SH-SY5Y (cell line): ENCODE data around the gene GALNS.

ENCODE experiments used
- GATA2 ChIP-seq: IDR thresholded peaks from 2 replicates; pipeline ENCODE4 v1.6.1; 2011; ENCODE audit warnings: mild to moderate bottlenecking, low read depth, low read length
- GATA3 ChIP-seq: IDR thresholded peaks from 2 replicates; pipeline ENCODE4 v1.6.1; 2011; ENCODE audit warnings: low read depth, mild to moderate bottlenecking, low read length, moderate library complexity

GALNS gene

DNA sequence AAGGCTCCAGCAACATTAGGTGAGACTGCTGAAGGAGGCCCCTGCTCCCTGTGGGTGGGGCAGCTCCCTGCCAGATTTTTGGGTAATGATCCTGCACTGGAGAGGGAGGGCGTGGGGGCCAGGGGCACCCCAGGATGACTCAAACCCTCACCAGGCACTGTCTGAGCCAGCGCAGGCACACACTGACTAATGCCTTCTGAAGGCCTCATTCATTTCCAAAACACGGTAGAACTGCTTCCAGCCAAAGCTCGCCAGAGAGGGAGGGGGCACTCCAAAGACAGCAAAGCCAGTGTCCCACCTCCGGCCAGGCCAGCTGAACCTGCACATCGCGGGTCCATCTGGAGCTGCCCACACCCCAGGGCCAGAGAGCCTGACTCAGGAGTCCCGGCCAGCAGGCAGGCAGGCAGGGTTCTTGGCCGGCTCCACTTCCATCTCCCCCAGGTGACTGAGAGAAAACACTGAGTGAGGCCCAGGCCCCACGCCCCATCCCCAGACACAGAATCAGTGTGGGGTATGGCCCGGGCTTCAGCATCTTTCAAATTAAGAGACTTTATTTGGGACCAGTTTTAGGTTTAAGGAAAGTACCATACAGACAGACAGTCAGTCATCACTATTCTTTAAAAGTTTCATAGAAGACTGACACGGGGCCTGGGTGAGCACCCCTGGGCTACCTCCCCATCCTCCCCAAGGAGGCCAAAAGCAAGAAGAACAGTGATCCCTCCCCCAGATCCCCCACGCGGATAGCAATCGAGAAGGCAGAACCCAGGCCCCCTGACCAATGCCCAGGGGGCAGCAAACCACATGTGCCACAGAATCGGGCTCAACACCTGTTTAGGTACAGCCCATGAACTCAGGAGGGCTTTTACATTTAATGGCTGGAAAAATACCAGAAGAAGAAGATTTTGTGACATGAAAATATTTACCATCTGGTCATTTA lies 74.0 kb downstream of the GALNS start:
- TF ChIP-seq GATA3 = no peak
- no peak for TF ChIP-seq GATA2

DNA sequence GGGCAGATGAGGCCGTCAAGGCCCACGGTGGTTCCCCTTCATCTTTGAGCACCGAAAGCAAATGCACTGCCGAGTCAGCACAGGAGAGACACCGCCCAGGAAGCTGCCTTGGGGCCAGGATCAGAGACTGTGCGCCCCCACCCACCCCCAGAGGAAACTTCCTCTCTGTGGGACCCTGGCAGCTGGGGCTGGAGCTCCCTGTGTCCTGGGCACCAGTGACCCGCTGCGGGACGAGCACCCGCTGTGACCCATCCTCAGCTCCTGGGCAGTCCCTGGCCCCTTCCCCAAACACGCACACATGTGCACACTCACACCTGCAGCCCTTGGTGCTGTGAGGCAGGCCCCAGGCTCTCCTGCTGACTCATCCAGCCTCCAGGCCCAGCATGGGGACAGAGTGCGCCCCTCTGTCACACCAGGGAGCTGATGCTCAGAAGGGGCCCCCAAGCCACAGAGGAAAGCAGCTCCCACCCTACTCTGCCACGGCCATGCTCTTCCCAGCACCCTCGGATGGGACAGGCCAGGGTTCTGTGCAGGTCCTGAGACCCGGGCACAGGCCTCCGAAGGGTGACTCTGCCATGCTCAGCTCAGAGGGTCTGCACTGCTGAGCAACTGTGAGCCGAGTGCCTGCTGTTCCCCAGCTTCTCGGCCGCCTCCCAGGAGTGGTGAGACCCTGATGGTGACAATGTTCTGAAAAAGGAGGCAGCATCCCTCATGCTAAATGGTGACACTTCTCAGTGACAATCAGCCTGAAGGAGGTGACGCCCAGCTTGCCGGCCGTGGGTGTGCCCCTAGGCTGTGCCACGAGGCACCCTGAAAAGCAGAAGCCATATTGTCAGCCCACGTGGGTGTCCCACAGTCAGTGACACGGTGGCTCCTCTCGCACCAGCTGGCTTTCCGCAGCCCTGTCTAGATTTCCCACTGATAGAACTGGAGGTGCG lies 75.3 kb downstream of the GALNS start:
- no peak for TF ChIP-seq GATA2
- no peak for TF ChIP-seq GATA3

DNA sequence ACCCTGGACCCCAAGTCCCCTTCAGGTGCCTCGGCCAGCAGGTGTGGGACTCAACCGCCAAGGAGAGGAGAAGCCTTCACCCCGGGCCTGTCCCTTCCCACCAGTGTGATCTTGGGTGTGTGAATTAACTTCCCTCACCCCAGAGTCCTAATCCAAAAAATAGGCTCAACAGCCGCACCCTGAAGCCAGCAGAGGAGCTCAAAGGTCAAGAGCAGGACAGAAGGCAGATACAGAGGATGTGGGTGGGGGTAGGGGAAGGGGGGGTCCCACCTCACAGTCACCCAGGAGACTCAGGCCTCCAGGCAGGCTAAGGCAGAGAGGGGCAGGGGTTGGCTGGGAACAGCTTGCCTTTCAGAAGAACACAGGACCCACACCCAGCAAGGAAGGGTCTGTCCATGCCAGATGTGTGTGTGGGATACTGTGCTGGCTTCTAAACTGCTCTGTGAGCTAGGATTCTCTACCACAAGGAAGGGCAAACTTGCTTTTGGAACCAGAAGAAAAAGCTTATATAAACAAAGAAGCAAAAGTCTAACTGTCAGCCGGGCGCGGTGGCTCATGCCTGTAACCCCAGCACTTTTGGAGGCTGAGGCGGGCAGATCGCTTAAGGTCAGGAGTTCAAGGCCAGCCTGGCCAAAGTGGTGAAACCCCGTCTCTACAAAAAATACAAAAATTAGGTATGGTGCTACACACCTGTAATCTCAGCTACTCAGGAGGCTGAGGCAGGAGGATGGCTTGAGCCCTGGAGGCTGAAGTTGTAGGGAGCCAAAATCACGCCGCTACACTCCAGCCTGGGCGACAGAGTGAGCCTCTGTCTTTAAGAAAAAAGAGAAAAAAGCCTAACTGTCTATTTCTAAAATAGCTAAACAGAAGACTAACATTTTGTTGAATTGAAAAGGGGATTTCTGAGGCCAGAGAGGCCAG lies 76.3 kb downstream of the GALNS start:
- TF ChIP-seq GATA3 = no peak
- no peak for TF ChIP-seq GATA2

DNA sequence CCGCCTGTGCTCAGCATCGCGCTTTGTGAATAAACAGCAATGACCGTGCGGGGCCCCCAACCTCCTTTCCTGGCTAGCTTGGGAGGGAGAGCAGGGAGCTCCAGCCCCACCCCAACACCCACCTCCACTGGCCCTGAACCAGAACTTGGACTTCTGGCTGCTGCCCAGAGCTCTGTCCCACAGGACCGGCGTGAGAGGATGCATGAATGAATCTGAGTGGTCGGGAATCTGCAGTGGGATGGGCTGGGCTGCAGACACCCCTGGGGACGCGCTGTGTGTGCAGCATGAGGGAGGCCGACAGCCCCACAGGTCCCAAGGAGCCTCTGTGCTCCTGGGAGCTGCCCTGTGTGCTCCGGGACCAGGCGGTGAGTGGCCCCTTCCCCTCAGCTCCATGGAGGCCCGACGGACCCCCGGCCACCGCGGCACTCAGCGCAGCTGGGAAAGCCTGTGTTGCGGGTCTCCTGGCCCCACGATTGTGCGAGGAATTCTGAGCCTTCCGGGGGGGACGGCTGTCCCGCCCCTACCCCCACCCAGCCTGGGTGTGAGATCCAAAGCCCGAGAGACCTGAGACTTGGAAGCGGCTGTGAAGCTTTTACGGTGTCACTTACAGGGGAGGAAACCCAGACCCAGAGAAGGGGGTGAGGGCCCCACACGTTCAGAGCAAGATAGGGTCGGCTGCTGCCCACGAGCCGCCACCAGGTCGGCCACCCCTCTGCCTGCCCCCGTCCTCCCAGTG lies 77.2 kb downstream of the GALNS start:
- TF ChIP-seq GATA3 (no peak), GATA2 (no peak)

DNA sequence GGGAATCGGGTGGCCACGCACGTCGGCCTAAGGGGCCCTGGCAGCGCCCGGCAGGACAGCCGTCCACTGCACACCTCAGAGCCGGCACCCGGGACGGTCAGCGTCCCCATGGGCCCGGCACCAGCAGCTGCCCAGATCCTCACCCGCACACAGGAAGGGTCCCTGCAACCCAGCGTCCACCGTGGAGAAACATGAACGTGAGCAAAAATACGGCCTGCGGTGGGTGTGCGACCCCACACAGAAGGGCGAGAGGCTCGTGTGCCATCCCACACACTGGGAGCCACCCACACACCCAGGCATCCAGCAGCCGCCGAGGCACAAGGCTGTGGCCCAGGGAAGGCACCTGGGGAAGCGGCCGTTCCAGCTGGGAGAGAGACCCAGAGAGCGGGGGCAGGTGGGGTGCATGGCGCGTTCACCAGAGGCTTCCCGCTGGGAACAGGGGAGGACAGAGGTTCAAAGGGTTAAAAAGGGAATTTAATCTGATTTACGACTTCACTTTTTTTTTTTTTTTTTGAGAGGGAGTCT lies 78.1 kb downstream of the GALNS start:
- TF ChIP-seq GATA2 (no peak), GATA3 (no peak)

DNA sequence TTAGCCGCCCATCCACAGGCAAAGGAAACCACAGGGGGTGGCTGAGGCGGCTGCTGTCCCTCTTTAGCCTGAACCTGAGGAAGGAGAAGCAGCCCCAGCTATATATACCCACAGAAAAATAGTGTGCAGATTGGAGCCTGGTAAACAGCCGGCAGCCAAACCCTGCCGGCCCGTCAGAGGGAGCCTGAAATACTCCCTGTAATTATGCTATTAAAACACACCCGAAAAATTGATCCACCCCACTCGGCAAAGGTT lies 78.5 kb downstream of the GALNS start:
- TF ChIP-seq GATA2 (no peak), GATA3 (no peak)

DNA sequence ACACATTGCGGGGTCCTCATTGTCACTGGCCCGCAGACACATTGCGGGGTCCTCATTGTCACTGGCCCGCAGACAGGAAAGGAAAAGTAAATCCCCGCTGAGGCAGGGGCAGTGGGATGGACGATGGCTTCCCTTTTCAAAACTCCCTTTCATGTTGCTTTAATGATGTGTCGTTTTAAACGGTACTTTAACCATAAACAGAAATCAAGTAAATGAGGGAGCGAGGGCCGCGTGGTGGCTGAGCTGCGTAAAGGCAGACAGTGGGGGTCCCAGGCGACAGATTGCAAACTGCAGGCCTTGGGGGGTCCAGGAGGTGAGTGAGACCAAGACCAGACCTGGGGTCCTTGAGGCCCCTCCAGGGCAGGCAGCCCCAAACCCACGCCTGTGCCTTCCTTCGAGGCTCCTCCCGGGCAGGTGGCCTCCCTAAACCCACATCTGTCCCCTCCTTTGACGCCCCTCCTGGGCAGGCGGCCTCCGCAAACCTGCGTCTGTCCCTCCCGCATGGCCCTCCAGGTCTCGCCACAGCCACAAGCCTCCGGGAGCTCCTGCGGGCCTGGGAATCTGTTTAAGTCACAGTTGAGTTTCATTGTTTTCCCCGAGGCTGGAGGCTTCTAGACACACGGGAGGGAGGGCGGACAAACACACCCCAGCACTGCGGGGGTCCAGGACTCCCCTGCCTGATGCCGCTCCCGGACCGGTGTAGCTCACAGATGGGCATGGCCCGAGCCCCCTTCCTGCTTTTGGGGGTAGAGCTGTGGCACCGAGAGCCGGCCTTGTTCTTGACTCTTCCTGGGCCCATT lies 79.1 kb downstream of the GALNS start:
- TF ChIP-seq GATA2 = no peak
- TF ChIP-seq GATA3 = no peak

DNA sequence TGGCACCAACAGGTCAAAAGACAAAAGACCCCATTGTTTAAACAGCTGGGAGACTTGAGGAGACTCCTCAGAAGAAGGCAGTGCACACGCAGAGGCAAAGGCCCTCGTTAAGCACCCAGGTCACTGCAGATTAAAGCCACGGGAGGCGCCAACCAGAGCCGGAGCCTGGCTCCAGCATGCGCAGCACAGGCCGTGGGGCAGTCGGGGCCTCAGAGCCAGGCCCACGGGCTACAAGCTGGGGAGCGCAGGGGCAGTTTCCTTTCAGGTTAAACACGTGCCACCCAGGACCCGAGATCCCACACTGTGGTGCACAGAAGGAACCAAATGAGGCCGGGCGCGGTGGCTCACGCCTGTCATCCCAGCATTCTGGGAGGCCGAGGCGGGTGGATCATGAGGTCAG lies 80.9 kb downstream of the GALNS start:
- TF ChIP-seq GATA2 (no peak), GATA3 (no peak)

DNA sequence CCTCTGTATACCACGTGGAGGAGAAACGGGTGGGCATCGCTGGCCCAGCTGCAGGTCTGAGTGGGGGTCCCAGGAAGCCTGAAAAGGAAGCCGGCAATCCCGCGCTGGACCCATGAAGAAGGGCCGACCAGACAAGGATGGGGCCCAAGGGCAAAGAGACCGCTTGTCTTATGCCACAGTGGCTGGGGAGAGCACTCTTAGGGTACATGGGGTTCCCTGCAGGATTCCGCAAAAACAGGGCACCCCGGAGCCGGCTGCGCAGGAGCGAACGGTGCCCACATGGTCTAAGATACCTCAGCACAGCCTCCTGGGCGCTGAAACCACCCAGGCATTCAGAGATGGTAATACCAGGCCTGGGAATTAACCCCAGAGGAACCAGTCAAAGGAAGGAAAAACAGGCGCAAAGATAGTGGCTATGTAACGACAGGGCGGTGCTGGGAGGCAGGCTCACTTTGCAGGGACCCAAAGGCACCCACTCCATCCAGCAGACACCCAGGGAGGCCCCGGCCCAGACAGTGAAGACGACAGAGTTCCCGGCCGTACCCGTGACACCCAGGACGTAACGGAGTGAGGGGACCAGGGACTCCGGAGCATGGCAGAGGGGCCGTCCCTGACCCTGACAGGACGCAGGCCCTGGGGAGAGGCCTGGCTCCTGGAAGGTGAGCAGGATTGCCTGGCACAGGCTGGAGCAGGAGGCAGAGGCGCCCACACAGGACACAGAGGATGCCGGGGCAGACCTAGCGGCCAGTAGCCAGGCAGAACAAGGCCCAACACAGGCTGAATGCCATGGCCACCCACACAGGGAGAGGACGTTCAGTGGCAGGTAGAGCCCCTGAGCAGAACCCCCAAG lies 82.0 kb downstream of the GALNS start:
- TF ChIP-seq GATA2 (no peak), GATA3 (no peak)

DNA sequence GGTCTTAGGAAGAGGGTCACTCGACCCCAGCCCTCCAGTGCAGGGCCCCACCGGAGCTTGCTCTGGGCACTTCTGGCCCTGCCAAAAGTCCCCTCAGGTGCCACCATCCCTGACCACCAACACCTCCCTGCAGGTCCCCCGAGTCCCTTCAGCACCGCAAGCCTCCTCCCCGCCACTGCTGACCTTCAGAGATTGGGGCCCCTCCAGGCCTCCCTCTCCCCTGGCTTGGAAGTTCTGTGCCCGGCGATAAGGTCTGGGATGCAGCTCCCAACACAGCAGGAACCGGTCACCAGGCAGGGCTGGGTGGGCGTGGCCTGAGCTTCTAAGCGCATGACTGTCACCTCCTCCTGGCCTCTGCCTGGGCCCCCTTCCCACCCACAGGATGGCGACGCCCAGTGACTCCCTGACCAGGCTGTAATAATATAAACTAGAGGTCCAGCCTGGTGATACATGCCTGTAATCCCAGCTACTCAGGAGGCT lies 82.9 kb downstream of the GALNS start:
- no peak for TF ChIP-seq GATA2
- TF ChIP-seq GATA3 = no peak
